Adipose tissue (tissue), 3 donors: ENCODE results near the gene C16orf86. TPM values are rescaled to one million over a fixed set of nuclear protein-coding genes. Genes with fewer than 3 reads are reported as not detected.
"Not testable (repeated sequence)": the region's sequence is repeated elsewhere in the genome, so short reads cannot be mapped to it uniquely, and the experiment has no call there.

Experiments
- H3K27ac ChIP-seq: one replicate; pipeline ENCODE4 v1.5.1; 2013; ENCODE audit warnings: low read depth, low read length
- WGBS, 3 donors: extraction: QIAGEN DNeasy Blood & Tissue Kit; methylation state at CpG; one replicate each; pipeline ENCODE4 v1.1.7; 2013; 5-methylcytosine and 5-hydroxymethylcytosine counted together
- polyA plus RNA-seq, 3 donors: library from polyadenylated mRNA; stranded (reverse); fragments of 200-250 nt; gene quantifications; one replicate each; pipeline ENCODE4 v1.2.3, GENCODE V29; 2013
- donor health status: healthy with polysubstance abuse.
- donor health status: Bipolar disorder and iron deficiency.
- donor health status: healthy.

Gene C16orf86
- polyA plus RNA-seq, 3 donors, result 3.5 to 6.5 (median 4.9) TPM

DNA sequence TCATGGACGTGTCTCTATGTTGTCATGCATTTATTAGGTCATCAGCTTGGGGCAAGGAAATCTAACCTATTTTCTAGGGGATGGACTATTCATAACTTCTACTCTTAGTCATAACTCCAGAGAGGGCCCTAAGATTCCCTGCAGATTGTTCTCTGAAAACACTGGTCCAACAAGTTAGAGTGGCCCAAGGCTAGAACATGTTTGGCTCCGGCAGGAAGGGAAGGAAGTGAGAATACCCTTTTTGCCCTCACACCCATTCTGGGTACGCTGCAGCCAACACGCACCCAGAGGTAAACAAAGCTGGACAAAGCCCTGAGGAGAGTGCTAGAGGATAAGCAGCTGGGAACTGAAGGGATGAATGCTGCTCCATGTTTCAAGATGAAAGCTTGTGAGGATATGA is 9.9 kb downstream of the C16orf86 start:
- WGBS, 3 donors, result 49 to 86% (median 63%) methylated on average over 4 of the region's 4 CpGs
- no peak overlapping the region for H3K27ac ChIP-seq

DNA sequence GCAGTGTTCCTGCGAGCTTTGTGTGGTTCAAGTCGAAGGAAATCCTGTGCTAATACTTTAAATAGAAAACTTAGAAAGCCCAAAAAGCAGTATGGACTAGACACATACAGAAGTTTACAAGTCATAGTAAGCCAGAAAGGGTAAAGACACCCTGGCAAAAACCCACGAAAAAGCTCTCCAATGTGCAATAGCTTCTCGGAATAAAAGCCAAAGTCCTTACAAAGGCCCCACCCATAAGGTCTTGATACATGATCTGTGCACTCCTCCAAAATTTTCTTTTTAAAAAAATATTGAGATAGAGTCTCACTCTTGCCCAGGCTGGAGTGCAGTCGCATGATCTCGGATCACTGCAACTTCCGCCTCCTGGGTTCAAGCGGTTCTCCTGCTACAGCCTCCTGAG is 10.3 kb downstream of the C16orf86 start:
- H3K27ac ChIP-seq, result no peak overlapping the region
- WGBS, 3 donors, result 49 to 86% (median 68%) methylated on average over 8 of the region's 8 CpGs

DNA sequence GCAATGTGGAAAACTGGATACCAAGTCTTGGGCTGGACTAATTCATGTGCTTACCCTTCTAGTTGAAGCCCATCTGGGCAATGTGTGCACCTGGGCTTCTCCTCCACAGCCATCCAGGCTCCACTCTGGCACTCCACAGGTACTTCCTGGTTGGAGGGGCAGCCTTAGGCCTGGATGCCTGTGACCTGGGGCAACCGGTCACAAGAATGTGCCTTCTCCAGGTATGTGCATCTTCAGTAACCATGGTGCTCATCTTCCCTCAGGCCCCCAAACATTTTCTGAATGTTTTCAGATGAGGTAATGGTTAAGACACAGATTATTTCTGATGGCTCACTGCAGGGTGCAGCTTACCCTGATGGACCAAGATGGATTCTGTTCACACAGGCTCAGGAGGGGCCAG is 11.1 kb downstream of the C16orf86 start:
- no peak overlapping the region for H3K27ac ChIP-seq
- WGBS, 3 donors, result 85 to 100% (median 93%) methylated on average over 1 of the region's 1 CpG

DNA sequence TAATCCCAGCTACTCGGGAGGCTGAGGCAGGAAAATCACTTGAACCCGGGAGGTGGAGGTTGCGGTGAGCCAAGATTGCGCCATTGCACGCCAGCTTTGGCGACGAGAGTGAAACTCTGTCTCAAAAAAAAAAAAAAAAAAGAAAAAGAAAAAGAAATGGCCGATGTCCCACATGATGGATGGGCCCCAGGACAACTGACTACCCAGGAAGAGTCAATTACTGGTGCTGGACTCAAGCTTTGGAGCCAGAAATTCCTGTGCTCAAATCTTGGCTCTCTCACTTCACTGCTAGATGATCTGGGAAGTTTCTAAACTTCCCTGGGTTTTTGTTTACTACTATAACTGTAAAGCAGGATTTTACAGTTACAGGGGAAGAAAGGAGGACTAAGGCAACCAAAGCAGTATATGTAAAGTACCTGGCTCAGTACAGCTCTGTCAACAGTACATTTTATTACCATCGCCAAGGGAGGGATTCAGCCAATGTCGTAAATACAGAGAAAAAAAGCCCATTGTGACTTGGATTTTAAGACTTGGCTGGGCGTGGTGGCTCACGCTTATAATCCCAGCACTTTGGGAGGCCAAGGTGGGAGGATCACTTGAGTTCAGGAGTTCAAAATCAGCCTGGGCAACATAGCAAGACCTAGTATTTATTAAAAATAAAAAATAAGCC is 11.9 kb downstream of the C16orf86 start:
- 64 to 83% (median 73%) methylated on average over 12 of the region's 12 CpGs for WGBS, 3 donors
- H3K27ac ChIP-seq, result no peak overlapping the region

DNA sequence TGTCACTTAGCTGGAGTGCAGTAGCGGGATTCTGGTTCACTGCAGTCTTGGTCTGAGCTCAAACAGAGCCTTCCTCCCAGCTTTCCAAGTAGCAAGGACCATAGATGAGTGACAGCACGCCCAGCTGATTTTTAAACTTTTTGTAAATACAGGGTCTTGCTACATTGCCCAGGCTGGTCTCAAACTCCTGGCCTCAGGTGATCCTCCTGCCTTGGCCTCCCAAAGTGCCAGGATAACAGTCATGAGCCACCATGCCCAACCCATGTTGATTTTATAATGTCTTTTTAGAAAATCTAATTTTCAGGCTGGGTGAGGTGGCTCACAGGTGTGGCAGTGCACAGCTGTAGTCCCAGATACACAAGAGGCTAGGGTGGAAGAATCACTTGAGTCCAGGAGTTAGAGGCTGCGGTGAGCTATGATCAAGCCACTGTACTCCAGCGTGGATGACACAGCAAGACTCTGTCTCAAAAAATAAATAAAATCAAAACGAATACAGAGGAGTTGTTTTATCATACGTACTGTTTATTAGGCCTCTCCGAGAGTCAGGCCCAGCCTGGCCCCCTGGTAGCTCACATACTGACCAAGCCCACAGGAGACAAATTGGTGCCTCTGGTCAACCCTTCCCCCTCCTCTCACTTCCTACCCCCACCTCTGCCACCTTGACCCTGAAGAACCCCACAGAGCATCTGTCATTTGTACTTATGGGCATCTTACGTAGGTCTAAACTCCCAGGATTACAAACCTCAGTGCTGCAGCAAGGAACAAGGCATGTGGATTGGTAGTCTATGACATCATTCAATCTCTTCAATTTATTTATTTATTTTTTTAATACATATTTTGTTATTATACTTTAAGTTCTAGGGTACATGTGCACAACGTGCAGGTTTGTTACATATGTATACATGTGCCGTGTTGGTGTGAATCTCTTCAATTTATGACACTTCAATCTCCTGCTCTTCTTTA is 13.6 kb downstream of the C16orf86 start:
- 91 to 96% (median 92%) methylated on average over 10 of the region's 10 CpGs for WGBS, 3 donors
- H3K27ac ChIP-seq, result no peak overlapping the region

DNA sequence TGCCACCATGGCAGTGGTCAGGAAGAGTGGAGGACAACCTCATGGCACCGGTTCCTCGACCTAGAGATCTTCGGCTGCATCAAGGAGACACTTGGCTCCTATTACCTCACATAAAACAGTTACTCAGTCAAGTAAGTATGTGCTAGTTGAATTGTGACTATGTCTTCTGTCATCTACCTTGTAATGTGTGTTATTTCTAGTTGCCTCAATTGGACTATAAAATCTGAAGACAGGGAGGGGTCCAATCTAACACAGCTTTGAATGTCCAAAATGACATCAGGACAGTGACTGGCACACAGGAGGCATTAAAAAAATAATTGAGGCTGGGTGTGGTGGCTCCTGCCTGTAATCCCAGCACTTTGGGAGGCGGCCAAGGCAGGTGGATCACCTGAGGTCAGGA is 17.2 kb downstream of the C16orf86 start:
- H3K27ac ChIP-seq, result no peak overlapping the region
- 88 to 99% (median 99%) methylated on average over 4 of the region's 4 CpGs for WGBS, 3 donors

DNA sequence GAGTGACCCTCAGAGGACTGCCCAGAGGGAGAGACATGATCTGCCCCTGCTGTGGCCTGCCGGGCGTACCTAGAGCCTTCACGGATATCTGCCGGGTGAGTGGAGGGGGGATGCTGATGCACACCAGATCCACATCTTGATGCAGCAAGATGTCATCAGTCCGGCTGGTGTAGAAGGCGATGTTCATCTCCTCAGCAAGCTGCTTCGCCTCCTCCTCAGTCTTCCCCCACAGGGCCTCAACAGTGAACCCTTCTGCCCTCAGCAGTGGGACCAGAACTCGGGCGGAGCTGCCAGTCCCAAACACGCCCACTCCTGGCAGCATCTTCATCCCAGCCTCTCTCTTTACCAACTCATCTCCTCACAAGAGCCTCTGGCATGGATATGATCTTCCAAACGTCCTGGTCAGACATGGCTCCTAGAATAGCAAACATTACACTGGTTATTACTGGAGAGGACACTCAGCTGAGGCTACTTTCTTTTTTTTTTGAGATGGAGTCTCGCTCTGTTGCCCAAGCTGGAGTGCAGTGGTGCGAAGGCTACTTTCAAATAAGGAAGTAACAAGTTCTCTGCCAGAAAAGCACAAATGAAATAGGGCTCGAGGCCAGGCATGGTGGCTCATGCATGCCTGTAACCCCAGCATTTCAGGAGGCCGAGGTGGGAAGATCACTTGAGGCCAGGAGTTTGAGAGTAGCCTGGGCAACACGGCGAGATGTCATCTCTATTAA is 18.9 kb downstream of the C16orf86 start:
- no peak overlapping the region for H3K27ac ChIP-seq
- 80 to 84% (median 81%) methylated on average over 17 of the region's 17 CpGs for WGBS, 3 donors

DNA sequence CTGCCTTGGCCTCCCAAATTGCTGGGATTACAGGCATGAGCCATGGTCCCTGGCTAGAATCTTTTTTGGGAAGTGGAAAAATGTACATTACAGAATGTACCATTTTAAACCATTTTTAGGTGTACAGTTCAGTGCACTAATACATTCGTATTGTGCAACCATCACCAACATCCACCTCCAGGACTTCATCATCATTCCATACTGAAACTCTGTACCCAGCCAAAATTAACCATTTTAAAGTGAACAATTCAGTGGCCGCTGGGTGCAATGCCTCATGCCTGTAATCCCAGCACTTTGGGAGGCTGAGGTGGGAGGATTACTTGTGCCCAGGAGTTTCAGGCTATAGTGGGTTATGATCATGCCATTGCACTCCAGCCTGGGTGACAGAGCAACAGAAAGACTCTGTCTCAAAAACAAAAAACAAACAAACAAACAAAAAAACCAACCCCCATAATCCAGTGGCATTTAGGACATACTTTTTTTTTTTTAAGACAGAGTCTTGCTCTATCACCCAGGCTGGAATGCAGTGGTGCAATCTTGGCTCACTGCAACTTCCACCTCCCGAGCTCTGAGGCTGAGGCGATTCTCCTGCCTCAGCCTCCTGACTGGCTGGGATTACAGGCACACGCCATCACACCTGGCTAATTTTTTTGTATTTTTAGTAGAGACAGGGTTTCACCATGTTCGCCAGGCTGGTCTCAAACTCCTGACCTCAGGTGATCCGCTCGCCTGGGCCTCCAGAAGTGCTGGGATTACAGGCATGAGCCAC is 27.1 kb downstream of the C16orf86 start:
- not testable (repeated sequence) for H3K27ac ChIP-seq
- 80 to 96% (median 85%) methylated on average over 8 of the region's 8 CpGs for WGBS, 3 donors

DNA sequence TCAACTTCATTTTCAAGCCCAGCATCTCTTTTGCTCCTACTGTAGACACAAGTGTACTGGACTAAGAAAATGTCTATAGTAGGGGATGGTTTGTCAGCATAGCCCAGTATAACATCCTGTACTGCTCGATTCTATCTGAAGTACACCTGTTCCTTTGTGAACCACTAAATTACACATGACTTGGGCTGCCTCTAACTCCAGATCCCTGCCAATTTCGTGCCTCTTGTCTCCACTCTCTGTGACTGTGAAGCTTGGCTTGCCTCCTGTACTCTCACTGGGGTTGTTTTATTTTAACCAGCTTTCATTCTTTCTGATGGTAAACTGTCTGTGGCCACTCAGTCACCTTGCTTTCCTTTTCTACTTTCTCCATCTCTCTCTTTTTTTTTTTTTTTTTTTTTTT is 28.0 kb downstream of the C16orf86 start:
- no peak overlapping the region for H3K27ac ChIP-seq
- WGBS, 3 donors, result 69 to 82% (median 69%) methylated on average over 2 of the region's 2 CpGs

DNA sequence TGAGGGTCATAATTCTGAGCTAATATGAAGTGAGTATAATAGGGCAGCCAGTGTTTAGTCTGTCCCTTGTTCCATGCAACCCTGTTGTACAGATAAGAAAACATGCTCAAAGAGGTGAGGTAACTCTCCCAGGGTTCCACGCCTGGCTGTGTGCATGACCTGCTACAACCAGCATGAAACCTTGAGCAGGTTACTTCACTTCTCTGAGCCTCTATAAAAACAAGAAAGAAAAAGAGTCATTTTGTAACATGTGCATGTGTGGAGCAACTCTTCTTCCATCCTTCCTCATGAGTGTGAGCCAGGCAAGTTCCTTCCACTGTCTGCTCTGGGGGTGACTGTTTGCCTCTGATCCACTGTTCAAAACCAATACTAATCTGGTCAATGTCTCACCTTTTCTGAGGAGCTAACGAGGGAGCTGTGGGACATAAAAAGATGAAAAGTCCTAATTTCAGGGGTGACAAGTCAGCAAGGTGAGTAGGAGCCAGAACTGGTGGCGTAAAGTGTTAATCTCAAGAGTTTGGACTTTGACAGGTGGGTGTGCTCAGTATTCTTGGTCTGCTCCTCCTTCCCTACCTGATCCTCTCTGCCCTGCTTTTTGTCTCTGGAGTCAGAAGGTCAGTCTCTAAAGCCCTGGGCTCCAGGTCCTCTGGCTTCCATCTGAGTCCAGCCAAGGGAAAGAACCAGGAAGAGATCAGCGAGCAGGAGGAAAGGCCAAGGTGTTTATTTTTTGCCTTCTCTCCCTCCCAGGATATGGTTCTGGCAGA is 31.0 kb downstream of the C16orf86 start:
- 60 to 86% (median 79%) methylated on average over 4 of the region's 4 CpGs for WGBS, 3 donors
- H3K27ac ChIP-seq, result no peak overlapping the region

DNA sequence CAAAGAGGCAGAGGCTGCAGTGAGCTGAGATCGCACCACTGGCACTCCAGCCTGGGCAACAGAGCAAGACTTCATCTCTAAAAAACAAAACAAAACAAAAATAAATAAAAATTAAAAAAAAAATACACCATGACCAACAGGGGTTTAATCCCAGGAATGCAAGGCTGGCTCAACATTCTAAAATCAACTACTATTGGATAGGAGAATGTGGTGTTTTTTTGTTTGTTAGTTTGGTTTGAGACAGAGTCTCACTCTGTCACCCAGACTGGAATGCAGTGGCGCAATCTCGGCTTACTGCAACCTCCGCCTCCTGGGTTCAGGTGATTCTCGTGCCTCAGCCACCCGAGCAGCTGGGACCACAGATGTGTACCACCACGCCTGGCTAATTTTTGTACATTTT is 32.7 kb downstream of the C16orf86 start:
- H3K27ac ChIP-seq, result no peak overlapping the region
- 86 to 99% (median 90%) methylated on average over 7 of the region's 7 CpGs for WGBS, 3 donors

DNA sequence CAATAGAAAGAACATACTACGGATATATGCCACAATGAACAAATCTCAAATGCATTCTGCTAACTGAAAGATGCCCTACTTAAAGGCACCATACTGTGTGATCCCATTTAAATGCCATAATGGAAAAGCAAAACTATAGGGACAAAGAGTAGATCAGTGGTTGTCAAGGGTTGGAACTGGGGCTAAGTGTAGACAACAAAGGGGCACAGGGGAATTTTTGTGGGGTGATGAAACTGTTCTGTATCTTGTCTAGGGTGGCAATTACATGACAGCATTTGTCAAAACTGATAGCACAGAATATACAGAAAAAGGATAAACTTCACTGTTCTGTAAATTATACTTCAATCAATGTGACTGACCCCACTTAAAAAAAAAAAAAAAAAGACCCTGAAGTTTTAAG is 34.8 kb downstream of the C16orf86 start:
- WGBS, 3 donors, result 89 to 93% (median 89%) methylated on average over 1 of the region's 1 CpG
- no peak overlapping the region for H3K27ac ChIP-seq

DNA sequence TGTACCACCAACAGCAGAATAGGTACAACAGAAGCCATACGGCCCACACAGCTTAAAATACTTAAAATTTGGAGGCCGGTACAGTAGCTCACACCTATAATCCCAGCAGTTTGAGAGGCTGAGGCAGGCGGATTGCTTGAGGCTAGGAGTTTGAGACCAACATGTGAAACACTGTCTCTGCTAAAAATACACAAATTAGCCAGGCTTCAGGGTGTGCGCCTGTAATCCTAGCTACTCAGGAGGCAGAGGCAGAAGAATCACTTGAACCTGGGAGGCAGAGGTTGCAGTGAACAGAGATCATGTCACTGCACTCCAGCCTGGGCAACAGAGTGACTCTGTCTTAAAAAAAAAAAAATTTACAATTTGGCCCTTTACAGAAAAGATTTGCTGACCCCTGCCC is 35.5 kb downstream of the C16orf86 start:
- 94 to 95% (median 95%) methylated on average over 4 of the region's 4 CpGs for WGBS, 3 donors
- no peak overlapping the region for H3K27ac ChIP-seq

DNA sequence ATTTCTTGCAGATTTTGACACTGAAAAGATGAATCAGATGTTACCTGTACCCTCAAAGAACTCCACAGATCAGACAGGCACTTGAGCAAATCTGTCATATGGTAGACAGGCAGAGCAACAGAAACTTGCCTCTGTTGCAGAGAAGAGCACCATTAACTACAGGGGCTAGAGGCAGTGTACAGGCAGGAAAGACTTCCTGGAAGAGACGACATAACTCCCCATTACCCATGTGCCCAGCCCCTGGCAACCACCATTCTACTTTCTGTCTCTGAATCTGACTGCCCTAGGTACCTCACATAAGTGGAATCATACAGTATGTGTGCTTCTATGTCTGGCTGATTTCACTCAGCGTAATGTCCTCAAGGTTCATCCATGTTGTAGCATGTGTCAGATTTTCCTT is 37.0 kb downstream of the C16orf86 start:
- WGBS, 3 donors, result 63 to 77% (median 72%) methylated on average over 2 of the region's 2 CpGs
- H3K27ac ChIP-seq, result no peak overlapping the region

DNA sequence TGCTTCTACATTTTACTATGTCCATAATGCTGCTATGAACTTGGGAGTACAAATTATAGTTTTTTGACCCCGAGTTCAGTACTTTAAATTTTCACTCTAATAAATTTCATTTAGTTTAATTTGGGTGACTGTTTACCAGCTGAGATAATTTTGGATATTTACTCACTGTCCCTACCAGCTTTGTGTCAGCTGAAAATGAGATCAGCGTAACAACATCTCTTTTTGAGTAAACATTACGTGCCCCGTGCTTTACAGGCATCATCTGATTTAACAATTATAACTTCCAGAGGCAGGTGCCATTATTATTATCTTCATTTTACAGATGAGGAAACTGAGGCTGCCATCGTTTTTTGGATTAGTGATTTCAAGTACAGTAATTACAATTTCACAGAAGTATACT is 37.5 kb downstream of the C16orf86 start:
- no peak overlapping the region for H3K27ac ChIP-seq
- 80 to 91% (median 90%) methylated on average over 5 of the region's 5 CpGs for WGBS, 3 donors

DNA sequence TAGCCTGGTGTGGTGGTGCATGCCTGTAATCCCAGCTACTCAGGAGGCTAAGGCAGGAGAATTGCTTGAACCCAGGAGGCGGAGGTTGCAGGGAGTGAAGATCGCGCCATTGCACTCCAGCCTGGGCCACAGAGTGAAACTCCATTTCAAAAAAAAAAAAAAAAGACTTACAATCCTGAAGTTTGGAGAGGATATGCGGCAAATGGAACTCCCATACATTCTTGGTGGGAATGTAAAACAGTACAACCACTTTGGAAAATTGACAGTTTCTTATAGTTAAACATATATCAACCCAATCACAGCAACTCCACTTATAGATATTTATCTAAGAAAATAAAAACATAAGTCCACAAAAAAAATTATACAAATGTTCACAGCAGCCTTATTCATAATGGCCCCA is 40.6 kb downstream of the C16orf86 start:
- WGBS, 3 donors, result 88 to 99% (median 96%) methylated on average over 4 of the region's 4 CpGs
- H3K27ac ChIP-seq, result no peak overlapping the region

DNA sequence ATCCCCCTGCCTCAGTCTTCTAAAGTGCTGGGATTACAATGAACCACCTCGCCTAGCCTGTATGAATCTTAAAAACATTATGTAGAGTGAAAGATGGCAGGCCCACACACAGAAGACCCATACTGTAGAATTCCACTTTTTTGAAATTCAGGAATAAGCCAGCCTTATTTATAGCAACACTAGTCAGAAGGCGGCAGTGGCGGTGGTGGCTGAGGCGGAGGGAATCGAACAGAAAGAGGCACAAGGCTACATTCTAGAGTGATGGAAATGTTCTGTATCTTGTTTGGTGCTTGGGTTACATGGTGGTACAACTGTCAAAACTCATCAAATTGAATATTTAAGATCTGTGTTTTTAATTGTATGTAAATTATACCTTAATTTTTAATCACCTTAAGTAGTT is 41.2 kb downstream of the C16orf86 start:
- 97% methylated on average over 5 of the region's 5 CpGs for WGBS, 3 donors
- no peak overlapping the region for H3K27ac ChIP-seq

DNA sequence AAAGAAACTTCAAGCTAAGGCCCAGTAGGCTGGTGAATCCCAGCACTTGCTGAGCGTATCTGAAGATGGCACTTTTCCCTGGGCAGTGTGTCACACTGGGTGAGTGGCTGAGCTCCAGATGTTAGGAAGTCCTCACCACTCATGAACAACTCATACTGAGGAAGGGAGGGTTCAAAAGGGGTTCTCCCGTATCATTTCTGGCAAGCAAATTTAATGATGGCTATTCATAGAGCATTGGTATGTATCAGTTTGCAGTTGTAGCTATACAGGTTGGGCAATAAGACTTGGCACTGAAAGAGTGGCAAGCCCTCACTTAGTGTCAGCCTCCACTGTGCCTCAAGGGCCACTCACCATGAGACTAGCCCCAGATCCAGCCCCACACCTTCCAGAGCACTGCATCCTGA is 41.8 kb downstream of the C16orf86 start:
- 54 to 85% (median 63%) methylated on average over 2 of the region's 2 CpGs for whole genome bisulfite sequencing, 3 donors

More for the DNA sequence above, 41.8 kb downstream of the C16orf86 start:
- no peak overlapping the region for H3K27ac ChIP-seq
